Endothelial cell of umbilical vein (primary cell): ENCODE data around the gene CACNA1S. TPM values are rescaled to one million over a fixed set of nuclear protein-coding genes. Genes with fewer than 3 reads are reported as not detected.

Source experiments
- BruUV-seq: library from RNA; stranded (reverse); fragments of 400-500 nt; replicated peaks from 2 replicates; lab custom pipeline; 2021; lab: Mats Ljungman, UMichigan
- CTCF ChIA-PET: fragments of 300-600, 350-600 bp; sonication (Branson Sonifier 250); formaldehyde crosslinking; loops from one replicate; lab custom pipeline; 2021; ENCODE audit warnings: antibody characterized with exemption, inconsistent platforms; lab: Charles Lee
- POLR2A ChIA-PET: fragments of 300-600, 350-600 bp; sonication (Branson Sonifier 250); formaldehyde crosslinking; loops from one replicate; lab custom pipeline; 2021; ENCODE audit warnings: antibody characterized with exemption, inconsistent platforms; lab: Charles Lee
- DNase-seq: peaks from one replicate; pipeline ENCODE4 v3.0.0-alpha.2; 2011; ENCODE audit warnings: low read depth, low spot score
- FAIRE-seq: peaks from 2 replicates; lab custom pipeline; 2011; peaks lifted over from hg19 to GRCh38; lab: Jason Lieb, UNC
- H2AFZ ChIP-seq: 2 replicates; pipeline ENCODE4 v1.6.0; 2012; ENCODE audit warnings: low read depth, low read length, control low read depth, inconsistent platforms
- H3K27ac ChIP-seq: 2 replicates; pipeline ENCODE4 v1.5.1; 2011; ENCODE audit warnings: low read depth, mild to moderate bottlenecking, control low read depth, low read length, moderate library complexity; ENCODE audit not compliant: insufficient read depth
- H3K27me3 ChIP-seq, 2 experiments: 2 replicates each; pipeline versions ENCODE4 v1.6.0 to v1.6.1; 2011; ENCODE audit warnings: low read length in 2 of 2, mixed read lengths in 1 of 2; ENCODE audit not compliant: control insufficient read depth in 2 of 2, insufficient read depth in 2 of 2
- H3K36me3 ChIP-seq, 2 experiments: 2 replicates in 1 of 2; 3 replicates in 1 of 2; pipeline ENCODE4 v1.5.1; 2011; ENCODE audit warnings: low read length in 2 of 2, mild to moderate bottlenecking in 1 of 2, moderate library complexity in 1 of 2; ENCODE audit not compliant: control insufficient read depth in 2 of 2, insufficient read depth in 2 of 2; ENCODE audit errors: extremely low read depth in 1 of 2
- H3K4me1 ChIP-seq: 3 replicates; pipeline ENCODE4 v1.5.1; 2011; ENCODE audit warnings: mild to moderate bottlenecking, low read length; ENCODE audit not compliant: control insufficient read depth, insufficient read depth; ENCODE audit errors: extremely low read depth
- H3K4me2 ChIP-seq: 2 replicates; pipeline ENCODE4 v1.6.1; 2011; ENCODE audit warnings: low read length, control low read depth, mixed read lengths; ENCODE audit not compliant: insufficient read depth
- H3K4me3 ChIP-seq, 3 experiments: fragments of 200-600 bp in 1 of 3; sonication (generic), shearing (Covaris generic) in 1 of 3; replicated peaks in 1 of 3; 2 replicates each; pipeline ENCODE4 v1.5.1; 2011 to 2016; ENCODE audit warnings: control low read depth in 3 of 3, low read length in 3 of 3, mild to moderate bottlenecking in 2 of 3, inconsistent platforms in 1 of 3, low read depth in 1 of 3, moderate library complexity in 1 of 3; ENCODE audit not compliant: insufficient read depth in 1 of 3
- H3K79me2 ChIP-seq: 2 replicates; pipeline ENCODE4 v1.6.0; 2012; ENCODE audit warnings: low read length, inconsistent platforms; ENCODE audit not compliant: control insufficient read depth, insufficient read depth
- H3K9ac ChIP-seq: replicated peaks from 2 replicates; pipeline ENCODE3; 2011; ENCODE audit warnings: low read length, control low read depth; ENCODE audit not compliant: insufficient read depth; ENCODE audit errors: extremely low read depth
- H3K9me1 ChIP-seq: replicated peaks from 3 replicates; pipeline ENCODE4 v1.6.0; 2011; ENCODE audit warnings: mild to moderate bottlenecking, low read length; ENCODE audit not compliant: control insufficient read depth, insufficient read depth; ENCODE audit errors: extremely low read depth
- H3K9me3 ChIP-seq: replicated peaks from 2 replicates; pipeline ENCODE4 v1.5.1; 2012; ENCODE audit warnings: low read length, inconsistent platforms; ENCODE audit not compliant: control insufficient read depth, insufficient read depth
- H4K20me1 ChIP-seq: replicated peaks from 2 replicates; pipeline ENCODE3; 2011; ENCODE audit warnings: mild to moderate bottlenecking, low read length; ENCODE audit not compliant: control insufficient read depth, insufficient read depth; ENCODE audit errors: extremely low read depth
- CTCF ChIP-seq, 2 donors: IDR thresholded peaks; 1 replicate in 1 of 2; 2 replicates in 1 of 2; pipeline ENCODE4 v1.5.1; 2011; ENCODE audit warnings: low read length in 2 of 2, mild to moderate bottlenecking in 2 of 2, moderate library complexity in 2 of 2, control low read depth in 1 of 2, inconsistent platforms in 1 of 2, low read depth in 1 of 2; ENCODE audit not compliant: insufficient read depth in 1 of 2; ENCODE audit errors: extremely low read depth in 1 of 2
- EZH2 ChIP-seq: IDR thresholded peaks from 2 replicates; pipeline ENCODE4 v1.6.1; 2012; ENCODE audit warnings: borderline replicate concordance, low read depth, mild to moderate bottlenecking, moderate library complexity, low read length, inconsistent platforms; ENCODE audit not compliant: severe bottlenecking
- FOS ChIP-seq: IDR thresholded peaks from 2 replicates; pipeline ENCODE4 v1.6.1; 2011; ENCODE audit warnings: mild to moderate bottlenecking, low read length, moderate library complexity, borderline replicate concordance; ENCODE audit not compliant: insufficient read depth
- GATA2 ChIP-seq: IDR thresholded peaks from 2 replicates; pipeline ENCODE4 v1.7.0; 2011; ENCODE audit warnings: low read depth, mild to moderate bottlenecking, moderate library complexity, mixed read lengths, low read length; ENCODE audit not compliant: insufficient read length, insufficient read depth
- JUN ChIP-seq: IDR thresholded peaks from 2 replicates; pipeline ENCODE4 v1.6.1; 2011; ENCODE audit warnings: borderline replicate concordance, low read depth; ENCODE audit not compliant: insufficient read length, insufficient read depth
- MAX ChIP-seq: IDR thresholded peaks from 2 replicates; pipeline ENCODE4 v1.6.1; 2011; ENCODE audit not compliant: insufficient read depth, insufficient read length
- MYC ChIP-seq: IDR thresholded peaks from one replicate; pipeline ENCODE4 v1.6.1; 2011; ENCODE audit warnings: mild to moderate bottlenecking, low read depth, low read length
- POLR2A ChIP-seq: IDR thresholded peaks from 2 replicates; pipeline ENCODE4 v1.6.1; 2012; ENCODE audit warnings: low read depth, mild to moderate bottlenecking, control low read depth, low read length
- POLR2AphosphoS5 ChIP-seq: IDR thresholded peaks from 2 replicates; pipeline ENCODE4 v1.6.1; 2012; ENCODE audit warnings: low read depth, mild to moderate bottlenecking, control low read depth, low read length, moderate library complexity; ENCODE audit not compliant: insufficient read depth
- dilution Hi-C: fragments of 300-500 bp; cut with MboI; formaldehyde crosslinking; loops from one replicate; pipeline ENCODE4 v1.15.0; 2019; ENCODE audit warnings: low sequenced_read_pairs; ENCODE audit not compliant: extremely low pct_ligation_motif_present
- intact Hi-C: fragments of 100-400 bp; cut with micrococcal nuclease; formaldehyde crosslinking; loops from one replicate; pipeline ENCODE4 v1.10.0; 2022
- polyA plus RNA-seq, 4 experiments: library from polyadenylated mRNA; depleted of rRNA in 3 of 4; stranded (reverse) in 3 of 4; unstranded in 1 of 4; fragments of >200 nt; gene quantifications; 2 replicates each; pipeline versions ENCODE4 v1.2.1 to v1.2.3, GENCODE V29; 2011 to 2012; ENCODE audit warnings: missing spikeins in 1 of 4
- total RNA-seq: library from RNA; stranded (reverse); gene quantifications from 2 replicates; pipeline ENCODE4 v1.2.3, GENCODE V29; 2021

Gene CACNA1S
- total and polyA plus RNA-seq, 2 donors (not counting 3 experiments of a cell fraction or from before 2014, with no cell fraction given), result not detected

- Histone ChIP-seq H3K9ac (no peak overlapping the region), H3K27ac (no peak overlapping the region), H3K4me1 (no peaks in the 10 kb centered on the region), H4K20me1 (no peaks in the 10 kb centered on the region), H3K4me3 (no peak overlapping the region), H3K36me3 (no peaks in the 10 kb centered on the region), H3K9me3 (no peaks in the 10 kb centered on the region), H3K4me2 (no peak overlapping the region), H3K79me2 (no peaks in the 10 kb centered on the region), H3K9me1 (no peaks in the 10 kb centered on the region), H2AFZ (no peak overlapping the region), H3K27me3 (no peaks in the 10 kb centered on the region)
- intact Hi-C loops (no loop called here), dilution Hi-C loops (no loop called here)
- ChIA-PET POLR2A (no interaction called here), CTCF (interaction anchor here (1.0 to 9.5 kb wide), 3 partner anchors 11 to 129 kb away, joined by 3 to 63 read pairs (median 10); no protein-coding TSS in a partner anchor)
- BruUV-seq, result no TSS peak
- FAIRE-seq, result no peak
- TF ChIP-seq MYC, result no peak
- no peak for TF ChIP-seq JUN
- TF ChIP-seq GATA2, result no peak
- no peak for TF ChIP-seq EZH2
- TF ChIP-seq MAX, result no peak
- TF ChIP-seq POLR2AphosphoS5, result no peak
- no peak for TF ChIP-seq FOS
- no peak for TF ChIP-seq CTCF (IDR thresholded peaks at IDR 0.05; ENCODE audit: extremely low read depth in 1 of 2, insufficient read depth in 1 of 2, low read depth in 1 of 2, low read length in 2 of 2)
- no peak for TF ChIP-seq POLR2A
- DNase-seq, result no peak
Measured at GRCh38 chr1:200990114-200990513, 122.1 kb downstream of the CACNA1S start.

Other genes with a start within 250 kb of the CACNA1S start
- not detected in 2 replicates for gene GPR25, start 239.4 kb downstream of the CACNA1S start, total RNA-seq
- not detected in 2 replicates for gene GPR25, start 239.4 kb downstream of the CACNA1S start, polyA plus RNA-seq
- gene INAVA, start 217.5 kb downstream of the CACNA1S start, total RNA-seq, result 0.42 TPM in 2 replicates
- gene INAVA, start 217.5 kb downstream of the CACNA1S start, polyA plus RNA-seq, result 0.05 TPM in 1 of 2 replicates, not detected in the other
- gene KIF21B, start 88.7 kb downstream of the CACNA1S start, total RNA-seq, result 4.4 and 4.7 TPM in 2 replicates
- gene KIF21B, start 88.7 kb downstream of the CACNA1S start, polyA plus RNA-seq, result 1.8 and 1.9 TPM in 2 replicates
- not detected in 2 replicates for gene ASCL5, start 14.8 kb upstream of the CACNA1S start, total RNA-seq
- gene ASCL5, start 14.8 kb upstream of the CACNA1S start, polyA plus RNA-seq, result not detected in 2 replicates
- 39.3 and 44.6 TPM in 2 replicates for gene TMEM9, start 42.0 kb upstream of the CACNA1S start, total RNA-seq
- gene TMEM9, start 42.0 kb upstream of the CACNA1S start, polyA plus RNA-seq, result 96.1 and 103 TPM in 2 replicates
- not detected in 2 replicates for gene IGFN1, start 78.4 kb upstream of the CACNA1S start, total RNA-seq
- not detected in 2 replicates for gene IGFN1, start 78.4 kb upstream of the CACNA1S start, polyA plus RNA-seq
- not detected in 2 replicates for gene PKP1, start 171.1 kb upstream of the CACNA1S start, total RNA-seq
- 0.01 TPM in 1 of 2 replicates, not detected in the other for gene PKP1, start 171.1 kb upstream of the CACNA1S start, polyA plus RNA-seq